ENCODE measurements around the gene CCDC51. TPM values are rescaled to one million over a fixed set of nuclear protein-coding genes. Genes with fewer than 3 reads are reported as not detected.

CCDC51 gene
- total and polyA plus RNA-seq, 2 donors from 2014 or later = 13.8 to 32.8 TPM

DNA sequence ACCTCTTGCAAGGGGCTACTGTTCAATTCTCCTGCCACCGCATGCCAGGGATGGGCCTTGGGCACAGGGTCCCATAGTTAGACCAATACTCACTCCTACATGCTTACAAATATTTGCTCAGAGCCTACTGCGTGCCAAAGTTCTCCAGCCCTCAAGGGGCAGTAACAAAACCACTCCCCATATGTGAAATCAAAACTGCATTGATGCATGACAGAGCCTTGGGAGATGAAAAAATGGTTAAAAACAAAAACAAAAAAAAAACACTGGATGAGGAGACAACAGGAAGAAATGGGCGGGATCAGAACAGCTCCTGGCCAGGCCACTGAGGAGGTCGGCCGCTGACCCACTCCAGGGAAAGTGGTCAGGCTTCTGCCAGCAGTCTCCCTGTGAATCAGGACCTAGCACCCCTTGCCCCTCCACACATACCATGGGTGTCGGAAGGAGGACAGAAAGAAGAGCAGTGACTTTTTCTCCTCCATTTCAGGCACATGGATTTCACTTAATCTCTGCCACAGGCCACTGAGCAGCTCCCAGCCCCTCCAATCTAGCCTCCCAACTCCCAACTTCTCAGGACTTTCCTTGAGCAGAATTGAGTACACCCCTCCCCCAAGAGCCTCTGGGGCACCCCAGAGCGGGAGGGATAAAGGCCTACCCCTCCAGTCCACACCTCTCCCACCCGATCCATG, 12.8 kb downstream of the CCDC51 start:
- peak overlapping the region; percentile 47 to 76 (median 75) for H3K4me3 ChIP-seq (ENCODE audit: low read length in 3 of 3)
- intact Hi-C loops (cut with DNase I) = no loop called here
- H3K27ac ChIP-seq (ENCODE audit: low read depth in 2 of 2, low read length in 2 of 2) = peak overlapping the region; percentile 91 to 94
- no peaks in the 10 kb centered on the region for H3K9me3 ChIP-seq (ENCODE audit: control insufficient read depth in 2 of 3, insufficient read depth in 1 of 3, low read length in 3 of 3)
- peak overlapping the region in 2 of 3 donors; percentile 27 to 76 for H3K9ac ChIP-seq (ENCODE audit: low read length in 3 of 3)
- H3K4me1 ChIP-seq (ENCODE audit: control insufficient read depth in 2 of 3, insufficient read depth in 2 of 3, low read depth in 1 of 3, low read length in 3 of 3) = peaks cover 0 to 71% (median 36%) of the 10 kb centered on the region in 3 donors
- FAIRE-seq (no peak), DNase-seq (peak in 1 of 5 donors; percentile 57)
- H3K27me3 ChIP-seq (ENCODE audit: control insufficient read depth, insufficient read depth, low read length) = no peaks in the 10 kb centered on the region
- peaks cover 0 to 6% (median 0%) of the 10 kb centered on the region in 3 donors for H3K36me3 ChIP-seq (ENCODE audit: control insufficient read depth in 2 of 3, insufficient read depth in 3 of 3, low read length in 3 of 3)
- TF ChIP-seq, protein P1, sequence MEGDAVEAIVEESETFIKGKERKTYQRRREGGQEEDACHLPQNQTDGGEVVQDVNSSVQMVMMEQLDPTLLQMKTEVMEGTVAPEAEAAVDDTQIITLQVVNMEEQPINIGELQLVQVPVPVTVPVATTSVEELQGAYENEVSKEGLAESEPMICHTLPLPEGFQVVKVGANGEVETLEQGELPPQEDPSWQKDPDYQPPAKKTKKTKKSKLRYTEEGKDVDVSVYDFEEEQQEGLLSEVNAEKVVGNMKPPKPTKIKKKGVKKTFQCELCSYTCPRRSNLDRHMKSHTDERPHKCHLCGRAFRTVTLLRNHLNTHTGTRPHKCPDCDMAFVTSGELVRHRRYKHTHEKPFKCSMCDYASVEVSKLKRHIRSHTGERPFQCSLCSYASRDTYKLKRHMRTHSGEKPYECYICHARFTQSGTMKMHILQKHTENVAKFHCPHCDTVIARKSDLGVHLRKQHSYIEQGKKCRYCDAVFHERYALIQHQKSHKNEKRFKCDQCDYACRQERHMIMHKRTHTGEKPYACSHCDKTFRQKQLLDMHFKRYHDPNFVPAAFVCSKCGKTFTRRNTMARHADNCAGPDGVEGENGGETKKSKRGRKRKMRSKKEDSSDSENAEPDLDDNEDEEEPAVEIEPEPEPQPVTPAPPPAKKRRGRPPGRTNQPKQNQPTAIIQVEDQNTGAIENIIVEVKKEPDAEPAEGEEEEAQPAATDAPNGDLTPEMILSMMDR (IDR thresholded peaks at IDR 0.05; ENCODE audit: borderline replicate concordance, extremely low read depth, insufficient read depth) = no peak

DNA sequence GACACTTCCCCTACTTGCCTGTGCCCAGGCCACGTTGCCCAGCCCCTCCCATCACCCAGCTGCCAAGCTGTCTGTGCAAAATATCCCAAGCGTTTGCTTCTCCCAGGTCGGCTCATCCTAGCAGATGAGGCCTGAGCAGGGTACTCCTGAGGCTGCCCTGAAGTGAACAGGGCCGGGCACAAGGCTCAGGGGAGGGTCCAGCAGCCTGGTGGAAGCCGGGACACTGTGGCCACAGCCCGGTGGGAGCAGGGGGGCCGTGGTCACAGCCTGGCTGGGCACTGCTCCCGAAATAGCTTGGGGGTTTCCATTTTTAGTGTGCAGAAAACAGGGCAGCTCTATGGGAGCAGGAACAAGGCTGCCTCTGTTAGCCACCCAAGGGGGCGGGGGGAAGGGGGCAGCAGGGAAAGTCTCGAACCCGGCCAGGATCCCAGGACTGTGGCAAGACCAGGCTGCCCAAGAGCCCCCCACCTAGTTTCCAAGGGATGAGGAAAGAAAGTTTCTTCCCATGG, 13.5 kb downstream of the CCDC51 start:
- no peaks in the 10 kb centered on the region for H3K9me3 ChIP-seq (ENCODE audit: control insufficient read depth in 2 of 3, insufficient read depth in 1 of 3, low read length in 3 of 3)
- TF ChIP-seq, protein P1 (IDR thresholded peaks at IDR 0.05; ENCODE audit: borderline replicate concordance, extremely low read depth, insufficient read depth) = no peak
- H3K9ac ChIP-seq (ENCODE audit: low read length in 3 of 3) = peak overlapping the region in 1 of 3 donors; percentile 76
- H3K27me3 ChIP-seq (ENCODE audit: control insufficient read depth, insufficient read depth, low read length) = no peaks in the 10 kb centered on the region
- H3K4me1 ChIP-seq (ENCODE audit: control insufficient read depth in 2 of 3, insufficient read depth in 2 of 3, low read depth in 1 of 3, low read length in 3 of 3) = peaks cover 0 to 75% (median 36%) of the 10 kb centered on the region in 3 donors
- peak in 1 of 5 donors; percentile 73 for DNase-seq
- intact Hi-C loops (cut with DNase I) = no loop called here
- FAIRE-seq = no peak
- peaks cover 0 to 6% (median 2%) of the 10 kb centered on the region in 3 donors for H3K36me3 ChIP-seq (ENCODE audit: control insufficient read depth in 2 of 3, insufficient read depth in 3 of 3, low read length in 3 of 3)
- H3K4me3 ChIP-seq (ENCODE audit: low read length in 3 of 3) = peak overlapping the region in 2 of 3 donors; percentile 75 to 76
- H3K27ac ChIP-seq (ENCODE audit: low read depth in 2 of 2, low read length in 2 of 2) = peak overlapping the region; percentile 78 to 91

DNA sequence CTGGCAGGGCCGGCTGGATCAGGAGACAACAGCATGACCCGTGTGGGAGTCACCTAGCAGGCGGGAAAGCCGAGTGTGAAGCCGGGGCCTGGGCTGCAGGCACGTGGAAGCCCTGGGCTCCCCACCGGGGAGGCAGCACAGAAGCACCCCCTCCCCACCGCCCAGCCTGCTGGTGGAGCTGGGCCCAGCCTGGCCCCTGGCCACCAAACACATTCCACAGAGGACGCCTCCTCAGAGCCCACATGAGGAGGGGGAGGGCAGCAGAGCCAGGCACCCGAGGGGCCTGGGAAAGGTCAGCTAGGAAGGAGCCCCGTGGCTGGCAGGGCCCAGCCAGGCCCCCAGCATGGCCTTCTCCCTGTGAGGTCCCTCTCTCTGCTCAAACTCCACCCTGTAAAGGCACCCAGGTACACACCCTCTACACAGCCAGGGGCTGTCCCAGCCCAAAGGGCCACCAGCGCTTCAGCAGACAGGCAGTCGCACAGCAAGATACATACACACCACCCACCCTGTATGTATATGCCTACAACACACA, 14.6 kb downstream of the CCDC51 start:
- Histone ChIP-seq H3K9ac (ENCODE audit: low read length in 3 of 3) (peak overlapping the region in 1 of 3 donors; percentile 76), H3K9me3 (ENCODE audit: control insufficient read depth in 2 of 3, insufficient read depth in 1 of 3, low read length in 3 of 3) (no peaks in the 10 kb centered on the region), H3K27me3 (ENCODE audit: control insufficient read depth, insufficient read depth, low read length) (no peaks in the 10 kb centered on the region), H3K4me1 (ENCODE audit: control insufficient read depth in 2 of 3, insufficient read depth in 2 of 3, low read depth in 1 of 3, low read length in 3 of 3) (peaks cover 0 to 66% (median 30%) of the 10 kb centered on the region in 3 donors), H3K36me3 (ENCODE audit: control insufficient read depth in 2 of 3, insufficient read depth in 3 of 3, low read length in 3 of 3) (peaks cover 0 to 11% (median 7%) of the 10 kb centered on the region in 3 donors), H3K4me3 (ENCODE audit: low read length in 3 of 3) (peak overlapping the region in 1 of 3 donors; percentile 76), H3K27ac (ENCODE audit: low read depth in 2 of 2, low read length in 2 of 2) (peak overlapping the region; percentile 78 to 91)
- FAIRE-seq = no peak
- TF ChIP-seq, protein P1 (IDR thresholded peaks at IDR 0.05; ENCODE audit: borderline replicate concordance, extremely low read depth, insufficient read depth) = no peak
- peak in 4 of 5 donors; percentile 35 to 78 (median 66) for DNase-seq
- intact Hi-C loops (cut with DNase I) = no loop called here
